NCI-H146 (cell line): ENCODE results near the gene MAGEA6.
"Not testable (repeated sequence)": the region's sequence is repeated elsewhere in the genome, so short reads cannot be mapped to it uniquely, and the experiment has no call there.

Experiments
- DNase-seq: peaks from one replicate; lab custom pipeline; 2025; lab: John Stamatoyannopoulos, UW

Gene MAGEA6

GRCh38 chrX:152734143-152734858, 35.2 kb downstream of the MAGEA6 start:
- not testable (repeated sequence) for DNase-seq

GRCh38 chrX:152733261-152733975, 36.1 kb downstream of the MAGEA6 start, which contains the start of the genes CSAG1 and MAGEA12:
Gene CSAG1 (minus strand): TSS chrX:152733721. CDS start chrX:152732460, 1,261 bp downstream.
Gene MAGEA12 (plus strand): TSS chrX:152733757. CDS start chrX:152736162, 2,405 bp downstream.
- peak; percentile 76 for DNase-seq

GRCh38 chrX:152725409-152725808, 44.1 kb downstream of the MAGEA6 start:
- no peak for DNase-seq
